ENCODE measurements around the gene PSG7. TPM values are rescaled to one million over a fixed set of nuclear protein-coding genes. Genes with fewer than 3 reads are reported as not detected.
"Not testable (repeated sequence)": the region's sequence is repeated elsewhere in the genome, so short reads cannot be mapped to it uniquely, and the experiment has no call there.

PSG7 gene
- total and polyA plus RNA-seq, 2 donors (not counting 1 experiment from before 2014, with no cell fraction given) = 0.66 TPM; not detected in 1

DNA sequence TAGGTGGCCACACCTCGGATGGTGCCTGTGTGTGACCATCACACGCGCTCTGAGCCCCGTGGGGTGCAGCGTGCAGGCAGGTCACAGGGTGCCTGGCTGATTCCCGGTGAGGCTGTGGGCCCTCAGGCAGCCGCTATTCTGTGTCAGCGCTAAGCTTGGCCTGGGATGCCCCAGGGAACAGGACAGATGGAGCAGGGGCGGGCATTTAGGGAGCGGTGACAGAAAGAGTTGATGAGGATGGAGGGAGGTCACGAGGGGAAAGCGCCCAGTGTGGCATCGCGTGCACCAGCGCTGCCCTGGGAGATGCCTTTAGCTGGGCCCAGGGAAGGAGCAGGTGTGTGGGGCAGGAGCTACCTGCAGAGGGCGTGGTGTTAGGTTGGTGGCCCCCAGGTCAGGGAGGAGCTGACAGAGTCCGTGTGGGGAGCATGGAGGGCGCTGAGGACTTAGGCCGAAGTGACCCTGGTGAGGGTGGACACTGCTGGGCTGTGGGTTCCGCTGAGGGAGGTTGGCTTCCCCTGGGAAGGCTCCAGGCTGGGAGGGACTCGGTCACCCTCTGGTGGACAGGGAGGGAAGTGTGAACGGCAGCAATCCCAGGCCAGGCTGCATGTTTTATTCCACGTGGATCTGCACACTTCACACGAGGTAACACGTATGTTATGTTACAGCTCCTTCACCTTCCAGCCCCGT, 17.8 kb downstream of the PSG7 start:
- H4K20me1 ChIP-seq (ENCODE audit: control insufficient read depth, extremely low read depth, insufficient read depth, low read length); H3K79me2 ChIP-seq (ENCODE audit: control insufficient read depth, insufficient read depth, low read length); H2AFZ ChIP-seq (ENCODE audit: low read length); H3K4me2 ChIP-seq (ENCODE audit: extremely low read depth, insufficient read depth, low read length); H3K4me1 ChIP-seq (ENCODE audit: control insufficient read depth, extremely low read depth, insufficient read depth, low read length); H3K27ac ChIP-seq (ENCODE audit: insufficient read depth, low read length); DNase-seq (ENCODE audit: low read depth in 2 of 2); H3K9ac ChIP-seq (ENCODE audit: insufficient read depth, low read length); H3K4me3 ChIP-seq (replicated peaks in 1 of 4; ENCODE audit: control extremely low read depth in 1 of 4, insufficient read depth in 1 of 4, low read depth in 3 of 4, low read length in 4 of 4); H3K9me3 ChIP-seq (ENCODE audit: control insufficient read depth, insufficient read depth, low read depth, low read length); H3K36me3 ChIP-seq (ENCODE audit: control insufficient read depth, insufficient read depth, low read length); H3K27me3 ChIP-seq (ENCODE audit: control insufficient read depth, insufficient read depth, low read length): not testable (repeated sequence)
- TF ChIP-seq, protein P1, sequence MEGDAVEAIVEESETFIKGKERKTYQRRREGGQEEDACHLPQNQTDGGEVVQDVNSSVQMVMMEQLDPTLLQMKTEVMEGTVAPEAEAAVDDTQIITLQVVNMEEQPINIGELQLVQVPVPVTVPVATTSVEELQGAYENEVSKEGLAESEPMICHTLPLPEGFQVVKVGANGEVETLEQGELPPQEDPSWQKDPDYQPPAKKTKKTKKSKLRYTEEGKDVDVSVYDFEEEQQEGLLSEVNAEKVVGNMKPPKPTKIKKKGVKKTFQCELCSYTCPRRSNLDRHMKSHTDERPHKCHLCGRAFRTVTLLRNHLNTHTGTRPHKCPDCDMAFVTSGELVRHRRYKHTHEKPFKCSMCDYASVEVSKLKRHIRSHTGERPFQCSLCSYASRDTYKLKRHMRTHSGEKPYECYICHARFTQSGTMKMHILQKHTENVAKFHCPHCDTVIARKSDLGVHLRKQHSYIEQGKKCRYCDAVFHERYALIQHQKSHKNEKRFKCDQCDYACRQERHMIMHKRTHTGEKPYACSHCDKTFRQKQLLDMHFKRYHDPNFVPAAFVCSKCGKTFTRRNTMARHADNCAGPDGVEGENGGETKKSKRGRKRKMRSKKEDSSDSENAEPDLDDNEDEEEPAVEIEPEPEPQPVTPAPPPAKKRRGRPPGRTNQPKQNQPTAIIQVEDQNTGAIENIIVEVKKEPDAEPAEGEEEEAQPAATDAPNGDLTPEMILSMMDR (conservative IDR thresholded peaks at IDR 0.05 in 1 of 2, IDR thresholded peaks at IDR 0.05 in 1 of 2; ENCODE audit: low read depth in 1 of 2, low read length in 2 of 2) = peak in 1 of 2 donors; percentile 20

DNA sequence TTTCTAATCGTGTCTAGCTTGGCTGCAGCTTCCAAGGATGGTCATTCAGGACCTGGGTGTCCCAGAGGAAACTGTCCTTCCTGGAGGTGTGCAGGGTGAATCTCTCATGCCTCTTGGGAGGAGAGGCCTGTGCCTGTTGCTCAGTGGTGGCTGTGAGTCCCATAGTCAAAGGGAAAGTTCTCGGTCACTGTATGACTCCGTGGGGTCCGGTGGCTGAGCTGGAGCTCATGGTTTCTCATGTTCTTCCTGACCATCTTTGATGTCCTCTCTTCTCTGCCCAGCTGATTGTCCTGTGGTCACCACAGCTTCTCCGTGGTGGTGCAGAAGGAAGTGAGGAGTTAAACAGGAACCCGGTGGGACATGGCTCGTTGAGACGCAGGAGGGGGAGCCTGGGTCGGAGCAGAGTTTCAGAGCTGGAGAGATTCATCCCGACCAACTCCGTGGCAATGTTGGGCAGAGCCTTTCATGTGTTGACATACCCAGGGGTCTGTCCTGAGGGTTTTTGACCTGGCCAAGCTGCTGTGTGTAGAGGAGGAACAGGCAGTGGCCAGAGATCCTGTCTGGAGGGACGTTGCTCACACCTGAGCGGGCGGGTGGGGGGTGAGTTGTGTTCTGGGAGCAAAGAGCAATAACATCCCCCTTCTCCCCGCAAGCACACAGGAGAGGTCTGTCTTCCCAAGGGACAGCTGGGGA, 18.5 kb downstream of the PSG7 start:
- not testable (repeated sequence) for H2AFZ ChIP-seq (ENCODE audit: low read length); H3K4me3 ChIP-seq (replicated peaks in 1 of 4; ENCODE audit: control extremely low read depth in 1 of 4, insufficient read depth in 1 of 4, low read depth in 3 of 4, low read length in 4 of 4)

DNA sequence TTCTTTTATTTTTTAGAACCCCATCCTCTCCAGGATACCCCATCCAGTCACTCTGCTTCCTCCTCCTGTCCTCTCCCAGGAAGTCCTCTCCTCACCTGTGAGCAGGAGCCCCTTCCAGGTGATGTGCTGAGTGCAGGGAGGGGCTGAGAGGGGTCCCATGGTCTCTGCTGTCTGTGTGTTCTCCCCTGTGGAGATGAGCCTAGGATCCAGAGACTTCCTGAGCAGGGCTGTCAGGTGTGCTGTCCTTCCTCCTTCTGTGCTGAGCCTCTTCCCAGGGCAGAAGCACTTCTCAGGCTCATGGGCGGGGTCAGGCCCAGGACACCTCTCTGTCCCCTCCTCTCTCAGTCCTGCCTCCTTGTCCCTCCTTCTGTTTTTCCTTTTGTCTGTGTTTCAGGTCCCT, 19.4 kb downstream of the PSG7 start, which contains the start of gene PSG6:
TSS of gene PSG6 (minus strand) at position 261 of the 400 bp plus-strand sequence. CDS start at position 159, 102 bp downstream.
- not testable (repeated sequence) for H3K4me1 ChIP-seq (ENCODE audit: control insufficient read depth, extremely low read depth, insufficient read depth, low read length); H2AFZ ChIP-seq (ENCODE audit: low read length); H3K27ac ChIP-seq (ENCODE audit: insufficient read depth, low read length); H3K27me3 ChIP-seq (ENCODE audit: control insufficient read depth, insufficient read depth, low read length); H3K9ac ChIP-seq (ENCODE audit: insufficient read depth, low read length); H3K9me3 ChIP-seq (ENCODE audit: control insufficient read depth, insufficient read depth, low read depth, low read length); DNase-seq (ENCODE audit: low read depth in 2 of 2); H3K4me3 ChIP-seq (replicated peaks in 1 of 4; ENCODE audit: control extremely low read depth in 1 of 4, insufficient read depth in 1 of 4, low read depth in 3 of 4, low read length in 4 of 4); H4K20me1 ChIP-seq (ENCODE audit: control insufficient read depth, extremely low read depth, insufficient read depth, low read length); H3K36me3 ChIP-seq (ENCODE audit: control insufficient read depth, insufficient read depth, low read length); H3K79me2 ChIP-seq (ENCODE audit: control insufficient read depth, insufficient read depth, low read length); H3K4me2 ChIP-seq (ENCODE audit: extremely low read depth, insufficient read depth, low read length)

More for the DNA sequence above, 18.5 kb downstream of the PSG7 start:
- not testable (repeated sequence) for H3K79me2 ChIP-seq (ENCODE audit: control insufficient read depth, insufficient read depth, low read length); H3K27ac ChIP-seq (ENCODE audit: insufficient read depth, low read length); DNase-seq (ENCODE audit: low read depth in 2 of 2); H3K4me2 ChIP-seq (ENCODE audit: extremely low read depth, insufficient read depth, low read length); H3K36me3 ChIP-seq (ENCODE audit: control insufficient read depth, insufficient read depth, low read length); H3K4me1 ChIP-seq (ENCODE audit: control insufficient read depth, extremely low read depth, insufficient read depth, low read length); H3K27me3 ChIP-seq (ENCODE audit: control insufficient read depth, insufficient read depth, low read length); H3K9ac ChIP-seq (ENCODE audit: insufficient read depth, low read length); H4K20me1 ChIP-seq (ENCODE audit: control insufficient read depth, extremely low read depth, insufficient read depth, low read length); H3K9me3 ChIP-seq (ENCODE audit: control insufficient read depth, insufficient read depth, low read depth, low read length)

DNA sequence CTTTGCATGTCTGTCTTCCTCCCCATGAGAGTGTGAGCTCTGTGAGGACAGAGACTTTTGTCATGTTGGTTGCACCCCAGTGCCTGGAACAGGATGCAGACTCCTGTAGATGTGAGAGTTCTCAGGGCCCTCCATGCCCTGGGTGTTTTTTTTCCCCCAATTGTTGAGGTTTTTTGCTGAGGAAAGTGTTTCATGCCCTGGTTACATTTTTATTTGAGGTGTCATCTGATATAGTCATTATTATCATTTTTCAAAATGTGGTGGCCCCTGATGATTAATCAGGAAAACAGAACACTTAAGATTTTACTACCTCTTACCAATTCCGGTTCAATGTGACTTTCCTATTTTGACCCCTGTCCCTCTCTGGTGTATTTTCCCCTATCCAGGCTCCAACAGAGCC, 20.1 kb downstream of the PSG7 start:
- H3K4me2 ChIP-seq (ENCODE audit: extremely low read depth, insufficient read depth, low read length); H3K27me3 ChIP-seq (ENCODE audit: control insufficient read depth, insufficient read depth, low read length); H2AFZ ChIP-seq (ENCODE audit: low read length); H3K4me1 ChIP-seq (ENCODE audit: control insufficient read depth, extremely low read depth, insufficient read depth, low read length); H3K27ac ChIP-seq (ENCODE audit: insufficient read depth, low read length); DNase-seq (ENCODE audit: low read depth in 2 of 2); H3K79me2 ChIP-seq (ENCODE audit: control insufficient read depth, insufficient read depth, low read length); H3K36me3 ChIP-seq (ENCODE audit: control insufficient read depth, insufficient read depth, low read length); H3K9ac ChIP-seq (ENCODE audit: insufficient read depth, low read length); H3K4me3 ChIP-seq (replicated peaks in 1 of 4; ENCODE audit: control extremely low read depth in 1 of 4, insufficient read depth in 1 of 4, low read depth in 3 of 4, low read length in 4 of 4); H4K20me1 ChIP-seq (ENCODE audit: control insufficient read depth, extremely low read depth, insufficient read depth, low read length); H3K9me3 ChIP-seq (ENCODE audit: control insufficient read depth, insufficient read depth, low read depth, low read length): not testable (repeated sequence)

DNA sequence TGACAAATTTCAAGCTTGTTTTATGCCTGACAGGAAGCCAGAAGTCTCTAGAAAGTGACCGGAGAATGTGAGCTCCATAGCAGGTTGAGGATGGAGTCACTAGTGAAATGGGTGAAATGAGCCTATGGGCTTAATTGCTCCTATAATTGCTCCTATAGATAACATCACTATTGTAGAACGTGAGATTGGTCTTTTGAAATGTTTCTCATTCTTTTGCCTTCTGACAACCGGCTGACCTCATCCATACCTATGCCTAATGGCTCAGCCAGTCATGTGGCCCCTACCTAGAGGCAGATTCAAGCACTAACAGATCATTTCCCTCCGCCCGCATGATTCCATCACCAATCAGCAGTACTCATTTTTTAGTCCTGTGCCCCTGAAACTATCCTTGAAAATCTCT, 23.5 kb downstream of the PSG7 start:
- not testable (repeated sequence) for H3K27ac ChIP-seq (ENCODE audit: insufficient read depth, low read length); H2AFZ ChIP-seq (ENCODE audit: low read length); H3K9ac ChIP-seq (ENCODE audit: insufficient read depth, low read length); H3K4me3 ChIP-seq (replicated peaks in 1 of 4; ENCODE audit: control extremely low read depth in 1 of 4, insufficient read depth in 1 of 4, low read depth in 3 of 4, low read length in 4 of 4); DNase-seq (ENCODE audit: low read depth in 2 of 2); H3K9me3 ChIP-seq (ENCODE audit: control insufficient read depth, insufficient read depth, low read depth, low read length); H3K4me1 ChIP-seq (ENCODE audit: control insufficient read depth, extremely low read depth, insufficient read depth, low read length); H3K36me3 ChIP-seq (ENCODE audit: control insufficient read depth, insufficient read depth, low read length); H3K4me2 ChIP-seq (ENCODE audit: extremely low read depth, insufficient read depth, low read length); H4K20me1 ChIP-seq (ENCODE audit: control insufficient read depth, extremely low read depth, insufficient read depth, low read length); H3K79me2 ChIP-seq (ENCODE audit: control insufficient read depth, insufficient read depth, low read length); H3K27me3 ChIP-seq (ENCODE audit: control insufficient read depth, insufficient read depth, low read length)

DNA sequence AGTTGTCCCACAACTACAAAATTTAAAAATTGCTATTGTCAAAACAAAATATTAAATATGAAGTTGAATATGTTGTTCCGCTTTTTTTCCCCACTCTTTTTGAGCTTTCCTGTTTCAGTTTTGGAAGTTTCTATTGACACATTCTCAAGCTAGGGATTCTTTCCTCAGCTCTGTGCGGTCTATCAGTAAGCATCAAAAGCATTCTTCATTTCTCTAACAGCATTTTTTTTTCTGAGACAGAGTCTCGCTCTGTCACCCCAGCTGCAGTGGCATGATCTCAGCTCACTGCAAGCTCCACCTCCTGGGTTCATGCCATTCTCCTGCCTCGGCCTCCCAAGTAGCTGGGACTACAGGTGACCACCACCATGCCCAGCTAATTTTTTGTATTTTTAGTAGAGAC, 24.1 kb downstream of the PSG7 start:
- not testable (repeated sequence) for H3K36me3 ChIP-seq (ENCODE audit: control insufficient read depth, insufficient read depth, low read length); H3K9me3 ChIP-seq (ENCODE audit: control insufficient read depth, insufficient read depth, low read depth, low read length); DNase-seq (ENCODE audit: low read depth in 2 of 2); H3K27me3 ChIP-seq (ENCODE audit: control insufficient read depth, insufficient read depth, low read length); H2AFZ ChIP-seq (ENCODE audit: low read length); H3K4me2 ChIP-seq (ENCODE audit: extremely low read depth, insufficient read depth, low read length); H3K9ac ChIP-seq (ENCODE audit: insufficient read depth, low read length); H3K4me1 ChIP-seq (ENCODE audit: control insufficient read depth, extremely low read depth, insufficient read depth, low read length); H4K20me1 ChIP-seq (ENCODE audit: control insufficient read depth, extremely low read depth, insufficient read depth, low read length); H3K4me3 ChIP-seq (replicated peaks in 1 of 4; ENCODE audit: control extremely low read depth in 1 of 4, insufficient read depth in 1 of 4, low read depth in 3 of 4, low read length in 4 of 4); H3K27ac ChIP-seq (ENCODE audit: insufficient read depth, low read length); H3K79me2 ChIP-seq (ENCODE audit: control insufficient read depth, insufficient read depth, low read length)
